Esophagus muscularis mucosa (tissue), 4 donors: ENCODE data around the gene BCAS3. TPM values are rescaled to one million over a fixed set of nuclear protein-coding genes. Genes with fewer than 3 reads are reported as not detected.

ENCODE experiments used
- DNase-seq: peaks from one replicate; pipeline ENCODE4 v3.0.0-alpha.2; 2017; ENCODE audit errors: extremely low spot score
- H3K27ac ChIP-seq, 4 donors: fragments of 200-600 bp; sonication (generic); replicated peaks in 1 of 4; 1 replicate in 3 of 4; 2 replicates in 1 of 4; pipeline ENCODE4 v1.5.1; 2016 to 2019; ENCODE audit warnings: mild to moderate bottlenecking in 1 of 4
- H3K27me3 ChIP-seq, 4 donors: fragments of 200-600 bp; sonication (generic); one replicate each; pipeline versions ENCODE4 v1.5.1 to v1.6.0; 2016 to 2019
- H3K36me3 ChIP-seq, 4 donors: fragments of 200-600 bp; sonication (generic); one replicate each; pipeline ENCODE4 v1.5.1; 2016 to 2019
- H3K4me1 ChIP-seq, 4 donors: fragments of 200-600 bp; sonication (generic); one replicate each; pipeline ENCODE4 v1.5.1; 2016 to 2019
- H3K4me3 ChIP-seq, 4 donors: fragments of 200-600 bp; sonication (generic); 1 replicate in 2 of 4; 2 replicates in 2 of 4; pipeline ENCODE4 v1.5.1; 2016 to 2019; ENCODE audit warnings: mild to moderate bottlenecking in 4 of 4, moderate library complexity in 1 of 4
- H3K9me3 ChIP-seq, 4 donors: fragments of 200-600 bp; sonication (generic); 1 replicate in 3 of 4; 2 replicates in 1 of 4; pipeline ENCODE4 v1.5.1; 2016 to 2019
- CTCF ChIP-seq, 3 experiments: fragments of 200-600 bp in 2 of 3; fragments of 450-650 bp in 1 of 3; sonication (generic) in 2 of 3; IDR thresholded peaks; one replicate each; pipeline ENCODE4 v1.5.1; 2017 to 2019; ENCODE audit warnings: antibody characterized with exemption in 3 of 3, mild to moderate bottlenecking in 2 of 3, moderate library complexity in 1 of 3
- EP300 ChIP-seq: sonication (generic); formaldehyde crosslinking; IDR thresholded peaks from one replicate; pipeline ENCODE4 v1.6.1; 2017; ENCODE audit warnings: antibody characterized with exemption
- POLR2A ChIP-seq: fragments of 450-650 bp; IDR thresholded peaks from one replicate; pipeline ENCODE4 v1.6.1; 2017; ENCODE audit warnings: antibody characterized with exemption, moderate library complexity, mild to moderate bottlenecking, low read depth
- POLR2AphosphoS5 ChIP-seq, 2 donors: sonication (generic); formaldehyde crosslinking; IDR thresholded peaks; one replicate each; pipeline ENCODE4 v1.6.1; 2017; ENCODE audit warnings: antibody characterized with exemption in 2 of 2
- WGBS: methylation state at CpG from one replicate; pipeline ENCODE4 v1.1.5; 2018; 5-methylcytosine and 5-hydroxymethylcytosine counted together
- intact Hi-C: fragments of 100-400 bp; cut with DNase I; formaldehyde crosslinking; loops from one replicate; pipeline ENCODE4 v1.15.1; 2023
- total RNA-seq, 4 donors: library from RNA; depleted of rRNA; stranded (reverse); fragments of >200 nt; gene quantifications; one replicate each; pipeline versions ENCODE4 v1.1.0 to v1.2.1, GENCODE V29; 2016

BCAS3 gene
- total RNA-seq, 4 donors from 2014 or later: 17.4 to 25.7 (median 19.5) TPM

- H3K27ac ChIP-seq: no peak overlapping the region
- intact Hi-C loops: no loop called here
- no peaks in the 10 kb centered on the region for H3K9me3 ChIP-seq
- no peaks in the 10 kb centered on the region for H3K27me3 ChIP-seq
- H3K4me1 ChIP-seq: peaks cover 8 to 34% (median 14%) of the 10 kb centered on the region in 4 donors
- no peak for TF ChIP-seq CTCF (IDR thresholded peaks at IDR 0.05)
- TF ChIP-seq EP300: no peak
- TF ChIP-seq POLR2A: no peak
- TF ChIP-seq POLR2AphosphoS5 (IDR thresholded peaks at IDR 0.05): no peak
- no peak overlapping the region for H3K4me3 ChIP-seq
- 95% methylated on average over 13 of the region's 13 CpGs for WGBS
- peaks cover 0 to 4% (median 0%) of the 10 kb centered on the region in 4 donors for H3K36me3 ChIP-seq
- no peak for DNase-seq
Measured at GRCh38 chr17:61363601-61364462, 686.2 kb downstream of the BCAS3 start.

- no peak overlapping the region for H3K4me3 ChIP-seq
- peaks cover 0 to 4% (median 0%) of the 10 kb centered on the region in 4 donors for H3K36me3 ChIP-seq
- DNase-seq: no peak
- H3K27ac ChIP-seq: no peak overlapping the region
- intact Hi-C loops: no loop called here
- H3K27me3 ChIP-seq: no peaks in the 10 kb centered on the region
- no peaks in the 10 kb centered on the region for H3K9me3 ChIP-seq
- 98% methylated on average over 3 of the region's 3 CpGs for WGBS
- peaks cover 8 to 34% (median 14%) of the 10 kb centered on the region in 4 donors for H3K4me1 ChIP-seq
- no peak for TF ChIP-seq POLR2AphosphoS5 (IDR thresholded peaks at IDR 0.05)
- no peak for TF ChIP-seq POLR2A
- no peak for TF ChIP-seq CTCF (IDR thresholded peaks at IDR 0.05)
- TF ChIP-seq EP300: no peak
Measured at GRCh38 chr17:61364463-61364846, 686.8 kb downstream of the BCAS3 start.

DNA sequence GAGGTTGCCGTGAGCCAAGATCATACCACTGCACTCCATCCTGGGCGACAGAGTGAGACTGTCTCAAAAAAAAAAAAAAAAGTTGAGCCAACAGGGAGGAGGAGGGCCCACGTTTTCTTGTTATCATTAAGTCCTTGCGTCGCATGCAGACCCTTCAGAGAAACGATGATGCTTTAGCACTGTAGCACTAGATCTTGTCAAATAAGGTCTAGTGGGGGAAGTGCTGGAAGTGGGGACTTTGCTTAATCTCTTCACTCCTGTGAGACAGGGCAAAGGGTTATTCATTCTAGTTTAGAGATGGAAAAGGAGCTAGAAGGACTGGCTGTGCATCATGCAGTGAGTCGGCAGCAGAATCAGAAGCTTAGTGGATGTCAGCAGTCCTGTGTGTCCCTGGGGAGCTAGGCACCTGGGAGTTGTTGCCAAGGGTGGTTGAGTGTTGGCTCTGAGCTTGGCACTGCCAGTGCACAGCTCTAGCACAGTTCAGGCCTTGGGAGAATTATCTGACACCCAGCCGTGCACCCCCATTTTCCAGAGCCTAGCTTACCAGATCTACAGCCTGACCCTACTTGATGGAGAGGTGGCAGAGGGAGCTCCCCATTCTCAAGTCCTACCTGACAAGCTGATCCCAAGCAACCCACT lies 688.5 kb downstream of the BCAS3 start:
- TF ChIP-seq POLR2A (no peak), CTCF (IDR thresholded peaks at IDR 0.05) (no peak), EP300 (no peak), POLR2AphosphoS5 (IDR thresholded peaks at IDR 0.05) (no peak)
- DNase-seq: no peak
- 95% methylated on average over 6 of the region's 8 CpGs for WGBS
- Histone ChIP-seq H3K9me3 (no peaks in the 10 kb centered on the region), H3K4me1 (peaks cover 8 to 21% (median 12%) of the 10 kb centered on the region in 4 donors), H3K4me3 (no peak overlapping the region), H3K36me3 (peaks cover 0 to 4% (median 0%) of the 10 kb centered on the region in 4 donors), H3K27me3 (no peaks in the 10 kb centered on the region), H3K27ac (peak overlapping the region; percentile 27 to 67 (median 58))
- intact Hi-C loops: no loop called here

- Histone ChIP-seq H3K9me3 (no peaks in the 10 kb centered on the region), H3K27ac (peak overlapping the region; percentile 7 to 67 (median 58)), H3K4me3 (no peak overlapping the region), H3K36me3 (peaks cover 0 to 4% (median 0%) of the 10 kb centered on the region in 4 donors), H3K4me1 (peaks cover 8 to 15% (median 12%) of the 10 kb centered on the region in 4 donors), H3K27me3 (no peaks in the 10 kb centered on the region)
- TF ChIP-seq CTCF (IDR thresholded peaks at IDR 0.05) (no peak), POLR2AphosphoS5 (IDR thresholded peaks at IDR 0.05) (peak in 1 of 2 donors; percentile 46)
- WGBS: 56% methylated on average over 19 of the region's 19 CpGs
- DNase-seq: no peak
- intact Hi-C loops: no loop called here
Measured at GRCh38 chr17:61366715-61367413, 689.2 kb downstream of the BCAS3 start.
